Tibial nerve (tissue), 4 donors: ENCODE data around the gene PLCB1. TPM values are rescaled to one million over a fixed set of nuclear protein-coding genes. Genes with fewer than 3 reads are reported as not detected.

Experiments used
- DNase-seq, 2 donors: peaks; one replicate each; pipeline ENCODE4 v3.0.0-alpha.2; 2019; ENCODE audit warnings: low spot score in 2 of 2
- H3K27ac ChIP-seq, 4 donors: fragments of 200-600 bp; sonication (generic) in 3 of 4; one replicate each; pipeline ENCODE4 v1.5.1; 2017 to 2019; ENCODE audit warnings: mild to moderate bottlenecking in 1 of 4
- H3K27me3 ChIP-seq, 2 donors: fragments of 200-600 bp; sonication (generic) in 1 of 2; one replicate each; pipeline versions ENCODE4 v1.5.1 to v1.6.0; 2017 to 2019
- H3K36me3 ChIP-seq, 3 donors: fragments of 200-600 bp; sonication (generic); one replicate each; pipeline ENCODE4 v1.5.1; 2018 to 2019
- H3K4me1 ChIP-seq, 4 donors: fragments of 200-600 bp; sonication (generic) in 3 of 4; one replicate each; pipeline ENCODE4 v1.5.1; 2017 to 2019
- H3K4me3 ChIP-seq, 4 donors: fragments of 200-600 bp; sonication (generic) in 3 of 4; one replicate each; pipeline ENCODE4 v1.5.1; 2017 to 2019; ENCODE audit warnings: mild to moderate bottlenecking in 1 of 4, moderate library complexity in 1 of 4
- H3K9me3 ChIP-seq, 4 donors: fragments of 200-600 bp; sonication (generic) in 3 of 4; one replicate each; pipeline ENCODE4 v1.5.1; 2017 to 2019
- EP300 ChIP-seq, 2 donors: sonication (generic); formaldehyde crosslinking; IDR thresholded peaks; one replicate each; pipeline ENCODE4 v1.6.1; 2017; ENCODE audit warnings: antibody characterized with exemption in 2 of 2, mild to moderate bottlenecking in 1 of 2
- POLR2A ChIP-seq, 2 donors: fragments of 450-650 bp; IDR thresholded peaks; one replicate each; pipeline ENCODE4 v1.6.1; 2017; ENCODE audit warnings: antibody characterized with exemption in 2 of 2, mild to moderate bottlenecking in 2 of 2, moderate library complexity in 2 of 2
- WGBS, 2 donors: methylation state at CpG; one replicate each; pipeline ENCODE4 v1.1.5; 2018; 5-methylcytosine and 5-hydroxymethylcytosine counted together
- total RNA-seq, 4 donors: library from RNA; depleted of rRNA; stranded (reverse); fragments of >200 nt; gene quantifications; one replicate each; pipeline ENCODE4 v1.1.0, GENCODE V29; 2016
- TF ChIP-seq, protein P1 (sequence below), 5 experiments: fragments of 200-600 bp in 3 of 5; fragments of 450-650 bp in 2 of 5; sonication (generic) in 3 of 5; IDR thresholded peaks; one replicate each; pipeline ENCODE4 v1.5.1; 2016 to 2019; ENCODE audit warnings: antibody characterized with exemption in 5 of 5, mild to moderate bottlenecking in 3 of 5, moderate library complexity in 2 of 5

PLCB1 gene
- total RNA-seq, 4 donors from 2014 or later: 34.7 to 52.8 (median 39.2) TPM

DNA sequence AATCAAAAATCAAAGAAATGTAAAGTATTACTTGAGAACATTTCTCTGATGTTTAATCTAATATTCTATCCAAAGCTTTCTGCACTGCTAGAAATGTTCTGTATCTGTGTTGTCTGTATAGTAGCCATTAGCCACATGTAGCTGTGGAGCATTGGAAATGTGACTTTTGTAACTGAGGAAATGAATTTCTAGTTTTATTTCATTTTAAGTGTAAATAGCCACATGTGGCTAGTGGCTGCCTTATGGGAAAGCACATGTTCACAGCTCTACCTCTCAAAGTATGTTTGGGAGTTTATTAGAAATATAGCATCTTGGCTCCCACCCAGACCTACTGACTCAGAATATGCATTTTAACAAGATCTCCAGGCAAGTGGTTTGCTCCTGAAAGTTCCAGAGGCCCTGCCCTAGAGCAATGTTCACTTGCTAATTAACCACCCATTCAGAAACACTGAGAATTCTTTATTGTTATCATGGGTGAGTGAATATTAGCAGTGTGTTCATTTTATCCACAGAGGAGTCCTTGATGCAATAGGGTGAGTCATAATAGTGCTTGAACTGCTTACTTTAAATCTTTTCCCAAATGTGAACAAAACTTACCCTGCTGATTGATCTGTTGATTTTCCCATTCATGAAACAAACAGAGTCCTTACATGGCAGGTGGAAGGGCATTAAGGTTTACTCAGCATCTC is 282.7 kb downstream of the PLCB1 start:
- Histone ChIP-seq H3K27ac (no peak overlapping the region), H3K4me3 (no peak overlapping the region), H3K36me3 (no peaks in the 10 kb centered on the region), H3K4me1 (peaks cover 0 to 19% (median 0%) of the 10 kb centered on the region in 4 donors), H3K9me3 (no peaks in the 10 kb centered on the region), H3K27me3 (no peaks in the 10 kb centered on the region)
- TF ChIP-seq EP300 (IDR thresholded peaks at IDR 0.05) (no peak), POLR2A (IDR thresholded peaks at IDR 0.05) (no peak)
- TF ChIP-seq, protein P1, sequence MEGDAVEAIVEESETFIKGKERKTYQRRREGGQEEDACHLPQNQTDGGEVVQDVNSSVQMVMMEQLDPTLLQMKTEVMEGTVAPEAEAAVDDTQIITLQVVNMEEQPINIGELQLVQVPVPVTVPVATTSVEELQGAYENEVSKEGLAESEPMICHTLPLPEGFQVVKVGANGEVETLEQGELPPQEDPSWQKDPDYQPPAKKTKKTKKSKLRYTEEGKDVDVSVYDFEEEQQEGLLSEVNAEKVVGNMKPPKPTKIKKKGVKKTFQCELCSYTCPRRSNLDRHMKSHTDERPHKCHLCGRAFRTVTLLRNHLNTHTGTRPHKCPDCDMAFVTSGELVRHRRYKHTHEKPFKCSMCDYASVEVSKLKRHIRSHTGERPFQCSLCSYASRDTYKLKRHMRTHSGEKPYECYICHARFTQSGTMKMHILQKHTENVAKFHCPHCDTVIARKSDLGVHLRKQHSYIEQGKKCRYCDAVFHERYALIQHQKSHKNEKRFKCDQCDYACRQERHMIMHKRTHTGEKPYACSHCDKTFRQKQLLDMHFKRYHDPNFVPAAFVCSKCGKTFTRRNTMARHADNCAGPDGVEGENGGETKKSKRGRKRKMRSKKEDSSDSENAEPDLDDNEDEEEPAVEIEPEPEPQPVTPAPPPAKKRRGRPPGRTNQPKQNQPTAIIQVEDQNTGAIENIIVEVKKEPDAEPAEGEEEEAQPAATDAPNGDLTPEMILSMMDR (IDR thresholded peaks at IDR 0.05): no peak
- DNase-seq: no peak

DNA sequence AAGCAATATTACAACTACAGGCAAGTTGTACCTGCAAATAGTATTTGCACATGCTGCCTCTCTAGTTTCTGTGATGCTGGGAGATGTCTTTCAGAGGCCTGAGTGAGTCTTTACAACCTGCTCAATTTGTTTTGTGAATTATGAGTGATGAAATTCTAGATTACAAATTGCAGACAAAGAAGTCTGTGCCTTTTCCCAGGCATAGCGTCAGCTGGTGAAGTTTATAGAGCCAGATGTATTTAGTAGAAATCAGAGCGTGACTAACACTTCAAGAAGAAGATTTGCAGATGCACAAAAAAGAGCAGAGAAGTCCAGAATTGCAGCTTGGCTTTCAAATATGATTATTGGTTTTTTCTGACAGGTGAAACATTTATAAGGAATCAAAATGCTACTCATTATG is 289.9 kb downstream of the PLCB1 start:
- 75 to 91% methylated on average over 2 of the region's 2 CpGs for WGBS, 2 donors
- H3K4me3 ChIP-seq: no peak overlapping the region
- DNase-seq: no peak
- H3K36me3 ChIP-seq: no peaks in the 10 kb centered on the region
- no peaks in the 10 kb centered on the region for H3K4me1 ChIP-seq
- H3K9me3 ChIP-seq: no peaks in the 10 kb centered on the region
- H3K27me3 ChIP-seq: no peaks in the 10 kb centered on the region
- no peak overlapping the region for H3K27ac ChIP-seq
- TF ChIP-seq POLR2A (IDR thresholded peaks at IDR 0.05) (no peak), EP300 (IDR thresholded peaks at IDR 0.05) (no peak)
- TF ChIP-seq, protein P1 (IDR thresholded peaks at IDR 0.05): no peak

DNA sequence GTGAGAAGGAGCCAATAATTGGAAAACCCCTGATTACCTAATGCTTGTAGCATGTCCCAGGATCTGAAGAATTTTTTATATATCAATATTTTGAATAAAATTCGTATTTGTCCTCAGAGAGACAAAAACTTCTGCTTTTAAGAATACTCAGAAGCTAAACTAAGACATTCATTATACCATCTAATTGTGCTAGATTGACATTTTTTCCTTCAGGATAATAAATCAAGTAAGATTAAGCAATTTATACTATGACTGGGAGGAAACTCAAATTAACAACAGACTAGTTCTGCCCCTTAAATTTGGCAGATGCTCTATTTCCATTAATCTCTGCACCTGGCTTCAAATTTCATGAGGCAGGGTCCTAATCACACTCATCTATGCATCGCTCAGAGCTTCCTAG is 291.4 kb downstream of the PLCB1 start:
- 81 to 83% methylated on average over 2 of the region's 2 CpGs for WGBS, 2 donors
- TF ChIP-seq, protein P1 (IDR thresholded peaks at IDR 0.05): no peak
- TF ChIP-seq EP300 (IDR thresholded peaks at IDR 0.05) (no peak), POLR2A (IDR thresholded peaks at IDR 0.05) (no peak)

DNA sequence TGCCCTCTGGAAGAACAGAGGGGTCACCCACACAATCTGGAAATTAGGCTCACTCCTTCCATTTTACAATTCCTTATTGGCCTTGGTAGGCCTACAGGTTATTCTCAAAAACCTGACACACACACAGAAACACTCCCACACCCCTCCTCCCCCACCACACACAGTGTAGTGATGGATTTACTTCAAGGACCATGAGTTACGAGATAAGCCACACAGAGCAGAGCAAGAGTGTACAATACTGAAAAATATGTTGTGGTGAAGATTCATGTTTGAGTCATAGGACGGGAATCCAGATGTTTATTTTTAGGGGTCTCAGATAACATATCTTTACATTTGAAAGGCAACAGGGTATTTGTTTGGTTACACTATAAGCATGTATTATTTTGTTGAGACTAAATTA is 291.9 kb downstream of the PLCB1 start:
- Histone ChIP-seq H3K36me3 (no peaks in the 10 kb centered on the region), H3K4me3 (no peak overlapping the region), H3K27ac (no peak overlapping the region), H3K9me3 (no peaks in the 10 kb centered on the region), H3K27me3 (no peaks in the 10 kb centered on the region), H3K4me1 (no peaks in the 10 kb centered on the region)
- no peak for DNase-seq
- 96 to 99% methylated on average over 2 of the region's 2 CpGs for WGBS, 2 donors
- TF ChIP-seq, protein P1 (IDR thresholded peaks at IDR 0.05): no peak
- TF ChIP-seq POLR2A (IDR thresholded peaks at IDR 0.05) (no peak), EP300 (IDR thresholded peaks at IDR 0.05) (no peak)

More for the DNA sequence above, 291.4 kb downstream of the PLCB1 start:
- no peaks in the 10 kb centered on the region for H3K9me3 ChIP-seq
- no peak for DNase-seq
- H3K27ac ChIP-seq: no peak overlapping the region
- no peaks in the 10 kb centered on the region for H3K4me1 ChIP-seq
- no peaks in the 10 kb centered on the region for H3K36me3 ChIP-seq
- no peaks in the 10 kb centered on the region for H3K27me3 ChIP-seq
- no peak overlapping the region for H3K4me3 ChIP-seq

DNA sequence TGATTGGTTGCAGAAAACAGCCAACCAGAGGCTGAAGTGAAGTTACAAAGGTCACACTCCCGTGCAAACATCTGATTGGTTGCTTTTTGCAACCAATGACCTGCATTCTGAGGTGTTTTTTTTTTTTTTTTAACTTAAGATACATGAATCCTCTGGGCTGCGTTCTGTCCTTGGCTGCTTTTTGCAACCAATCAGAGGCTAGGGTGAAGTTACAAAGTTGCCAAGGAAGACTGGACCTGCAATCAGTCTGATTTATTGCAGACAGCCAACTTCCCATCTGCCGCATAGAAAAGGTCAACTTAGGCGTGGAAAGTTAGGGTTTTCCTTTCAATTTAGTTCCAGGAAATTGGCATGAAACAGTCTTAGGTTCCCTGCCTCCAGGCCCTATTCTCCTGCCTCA is 292.9 kb downstream of the PLCB1 start:
- 68 to 73% methylated on average over 4 of the region's 4 CpGs for WGBS, 2 donors
- Histone ChIP-seq H3K27ac (no peak overlapping the region), H3K4me3 (no peak overlapping the region), H3K27me3 (no peaks in the 10 kb centered on the region), H3K4me1 (no peaks in the 10 kb centered on the region), H3K9me3 (no peaks in the 10 kb centered on the region), H3K36me3 (no peaks in the 10 kb centered on the region)
- TF ChIP-seq EP300 (IDR thresholded peaks at IDR 0.05) (no peak), POLR2A (IDR thresholded peaks at IDR 0.05) (no peak)
- TF ChIP-seq, protein P1 (IDR thresholded peaks at IDR 0.05): no peak
- DNase-seq: no peak
